GM10248 (cell line): ENCODE data around the gene ADGRG1.

Source experiments
- CTCF ChIA-PET: fragments of 300-600 bp; sonication (Branson Sonifier 250); formaldehyde crosslinking; extraction: SDS; loops from one replicate; lab custom pipeline; 2021; ENCODE audit warnings: antibody characterized with exemption; lab: Yijun Ruan, JAX
- POLR2A ChIA-PET: fragments of 350-650 bp; sonication (Branson Sonifier 250); formaldehyde crosslinking; extraction: SDS; loops from one replicate; lab custom pipeline; 2020; ENCODE audit warnings: antibody characterized with exemption; lab: Yijun Ruan, JAX
- DNase-seq: peaks from one replicate; pipeline ENCODE4 v3.0.0; 2012; ENCODE audit errors: extremely low spot score
- CTCF ChIP-seq: IDR thresholded peaks from 2 replicates; pipeline ENCODE4 v1.5.1; 2012; ENCODE audit warnings: mild to moderate bottlenecking, low read depth; ENCODE audit errors: extremely low read depth, missing control alignments, control extremely low read depth

The ADGRG1 gene

GRCh38 chr16:57598437-57598836, 30.0 kb upstream of the ADGRG1 start:
- CTCF ChIA-PET: interaction anchor here (2.1 to 9.5 kb wide), 4 partner anchors 12 to 50 kb away, joined by 6 to 116 read pairs (median 73); partner anchors contain the start of gene ADGRG1
- POLR2A ChIA-PET: no interaction called here
- no peak for DNase-seq
- TF ChIP-seq CTCF: no peak

GRCh38 chr16:57600048-57600835, 28.2 kb upstream of the ADGRG1 start:
- CTCF ChIA-PET: interaction anchor here (0.9 to 9.5 kb wide), 19 partner anchors 9 to 131 kb away, joined by 3 to 116 read pairs (median 7); partner anchors contain the start of genes ADGRG5 and DOK4
- peak; percentile 71 for DNase-seq
- POLR2A ChIA-PET: interaction anchor here (1.3 kb wide), 1 partner anchor 10 kb away, joined by 3 read pairs; no protein-coding TSS in a partner anchor
- peak; percentile 84 for TF ChIP-seq CTCF

DNA sequence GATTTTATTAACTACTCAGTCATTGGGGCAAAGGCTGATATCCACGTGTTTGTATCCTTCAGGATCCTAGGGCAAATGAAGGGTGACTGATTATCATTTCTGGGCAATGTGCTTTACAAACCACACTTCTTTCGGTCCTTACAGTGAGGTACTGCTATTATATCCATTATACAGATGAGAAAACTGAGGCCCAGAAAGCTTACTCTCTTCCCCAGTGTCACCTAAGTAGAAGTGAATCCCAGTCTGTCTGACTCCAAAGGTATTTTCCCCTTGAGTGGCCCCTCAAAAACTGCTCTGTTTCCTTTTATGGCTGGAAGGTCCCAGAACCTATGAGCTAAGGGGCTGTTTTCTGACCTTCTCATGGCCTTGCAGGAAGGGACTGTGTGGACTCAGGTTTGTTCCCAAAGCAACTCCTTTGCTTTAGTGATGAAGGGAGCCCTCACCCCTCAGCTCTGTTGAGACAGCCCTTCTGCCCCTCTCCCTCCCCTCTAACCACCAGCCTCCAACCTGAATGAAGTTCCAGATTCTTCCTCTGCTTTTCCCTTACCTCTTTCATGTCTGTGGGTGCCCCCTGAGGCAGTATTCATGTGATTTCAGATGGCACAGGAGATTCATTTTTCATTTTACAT, 27.4 kb upstream of the ADGRG1 start:
- POLR2A ChIA-PET: interaction anchor here (1.3 kb wide), 2 partner anchors 10 kb away, joined by 3 read pairs; no protein-coding TSS in a partner anchor
- DNase-seq: no peak
- no peak for TF ChIP-seq CTCF
- CTCF ChIA-PET: interaction anchor here (0.9 to 9.5 kb wide), 24 partner anchors 9 to 184 kb away, joined by 3 to 116 read pairs (median 4); partner anchors contain the start of genes ADGRG5 and DOK4

DNA sequence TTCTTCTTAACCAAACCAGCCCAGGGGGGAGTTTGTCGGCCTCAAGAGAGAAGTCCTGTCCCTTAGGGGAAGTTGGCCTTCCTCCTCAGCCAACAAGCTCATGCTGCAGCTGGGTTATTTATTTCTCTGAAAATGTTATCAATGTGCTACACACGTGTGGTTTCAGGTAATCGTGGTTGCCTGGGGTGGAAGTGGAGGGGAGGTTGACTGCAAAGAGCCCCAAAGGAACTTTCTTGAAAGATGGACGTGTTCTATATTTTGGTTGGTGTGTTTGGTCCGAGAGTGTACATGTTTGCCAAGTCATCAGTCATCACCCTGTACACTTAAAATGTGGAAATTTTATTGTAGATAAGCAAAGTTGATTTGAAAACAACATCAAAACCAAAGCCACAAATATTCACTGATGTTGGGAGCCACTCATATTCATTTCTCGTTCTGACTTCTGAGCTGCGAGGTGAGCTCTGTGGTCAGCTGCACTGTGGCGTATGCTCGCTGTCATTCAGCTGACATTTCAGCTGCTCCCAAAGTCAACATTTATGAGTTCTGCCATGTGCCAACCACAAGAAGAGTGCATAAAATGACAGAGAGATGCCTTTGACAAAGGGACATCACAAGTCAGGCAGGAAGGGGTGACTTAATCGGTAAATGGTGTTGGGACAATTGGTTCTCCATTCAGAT, 26.5 kb upstream of the ADGRG1 start:
- POLR2A ChIA-PET: interaction anchor here (0.9 to 1.3 kb wide), 2 partner anchors 11 to 64 kb away, joined by 3 read pairs; no protein-coding TSS in a partner anchor
- peak; percentile 69 for DNase-seq

DNA sequence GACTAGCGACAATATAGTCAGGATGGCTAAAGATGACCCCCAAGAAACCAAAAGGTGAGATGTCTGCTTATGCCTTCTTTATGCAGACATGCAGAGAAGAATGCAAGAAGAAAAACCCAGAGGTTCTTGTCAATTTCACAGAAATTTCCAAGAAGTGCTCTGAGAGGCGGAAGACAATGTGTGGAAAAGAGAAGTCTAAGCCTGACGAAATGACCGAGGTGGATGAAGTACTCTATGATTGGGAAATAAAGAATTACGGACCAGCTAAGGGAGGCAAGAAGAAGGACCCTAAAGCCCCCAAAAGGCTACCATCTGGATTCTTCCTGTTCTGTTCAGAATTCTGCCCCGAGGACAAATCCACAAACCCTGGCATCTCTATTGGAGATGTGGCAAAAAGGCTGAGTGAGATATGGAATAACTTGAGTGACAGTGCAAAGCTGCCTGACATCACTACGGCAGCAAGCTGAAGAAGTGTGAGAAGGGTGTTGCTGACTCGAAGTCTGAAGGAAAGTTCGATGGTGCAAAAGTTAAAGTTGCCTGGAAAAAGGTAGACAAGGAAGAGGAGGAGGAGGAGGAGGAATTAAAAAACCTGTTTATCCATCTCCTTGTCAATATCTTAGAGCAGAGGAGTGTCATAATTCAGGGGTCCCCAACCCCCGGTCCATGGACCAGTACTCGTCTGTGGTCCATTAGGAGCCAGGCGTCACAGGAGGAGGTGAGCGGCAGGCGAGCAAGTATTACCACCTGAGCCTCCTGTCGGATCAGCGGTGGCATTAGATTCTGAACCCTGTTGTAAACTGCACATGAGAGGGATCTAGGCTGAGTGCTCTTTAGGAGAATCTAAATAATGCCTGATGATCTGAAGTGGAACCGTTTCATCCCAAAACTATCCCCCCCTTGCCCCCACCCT, 25.1 kb upstream of the ADGRG1 start:
- DNase-seq: no peak
- ChIA-PET POLR2A (no interaction called here), CTCF (interaction anchor here (1.2 to 9.5 kb wide), 4 partner anchors 12 to 45 kb away, joined by 3 to 116 read pairs (median 70); no protein-coding TSS in a partner anchor)
- TF ChIP-seq CTCF: no peak

More for the DNA sequence above, 26.5 kb upstream of the ADGRG1 start:
- TF ChIP-seq CTCF: no peak
- CTCF ChIA-PET: interaction anchor here (0.9 to 9.5 kb wide), 15 partner anchors 8 to 185 kb away, joined by 3 to 116 read pairs (median 9); partner anchors contain the start of gene ADGRG5
